Sigmoid colon (tissue), 7 donors: Measurements from ENCODE around the gene ELP4. TPM values are rescaled to one million over a fixed set of nuclear protein-coding genes. Genes with fewer than 3 reads are reported as not detected.

Experiments used
- DNase-seq: peaks from one replicate; pipeline ENCODE4 v3.0.0-alpha.2; 2019
- H3K27ac ChIP-seq, 4 donors: fragments of 200-600 bp; sonication (generic); one replicate each; pipeline ENCODE4 v1.5.1; 2016 to 2019; ENCODE audit warnings: mild to moderate bottlenecking in 1 of 4
- H3K27me3 ChIP-seq, 3 donors: fragments of 200-600 bp; sonication (generic); one replicate each; pipeline ENCODE4 v1.5.1; 2019; ENCODE audit warnings: mild to moderate bottlenecking in 1 of 3
- H3K36me3 ChIP-seq, 4 donors: fragments of 200-600 bp; sonication (generic); one replicate each; pipeline ENCODE4 v1.5.1; 2016 to 2019
- H3K4me1 ChIP-seq, 4 donors: fragments of 200-600 bp; sonication (generic); one replicate each; pipeline ENCODE4 v1.5.1; 2017 to 2019
- H3K4me3 ChIP-seq, 4 donors: fragments of 200-600 bp; sonication (generic); one replicate each; pipeline ENCODE4 v1.5.1; 2017 to 2019; ENCODE audit warnings: mild to moderate bottlenecking in 2 of 4, moderate library complexity in 1 of 4
- H3K9me3 ChIP-seq, 4 donors: fragments of 200-600 bp in 3 of 4; sonication (generic) in 3 of 4; one replicate each; pipeline versions ENCODE4 v1.5.1 to v1.6.1; 2013 to 2019
- CTCF ChIP-seq, 4 experiments: fragments of 450-650 bp in 3 of 4; fragments of 200-600 bp in 1 of 4; IDR thresholded peaks; one replicate each; pipeline ENCODE4 v1.5.1; 2016 to 2019; ENCODE audit warnings: antibody characterized with exemption in 4 of 4, mild to moderate bottlenecking in 3 of 4, moderate library complexity in 2 of 4
- EP300 ChIP-seq, 4 donors: sonication (generic); formaldehyde crosslinking; IDR thresholded peaks; one replicate each; pipeline ENCODE4 v1.6.1; 2017; ENCODE audit warnings: antibody characterized with exemption in 4 of 4
- POLR2A ChIP-seq, 2 donors: fragments of 450-650 bp; IDR thresholded peaks; one replicate each; pipeline ENCODE4 v1.6.1; 2016; ENCODE audit warnings: antibody characterized with exemption in 2 of 2, mild to moderate bottlenecking in 2 of 2, moderate library complexity in 2 of 2
- POLR2AphosphoS5 ChIP-seq, 4 donors: sonication (generic); formaldehyde crosslinking; IDR thresholded peaks; one replicate each; pipeline ENCODE4 v1.6.1; 2017; ENCODE audit warnings: antibody characterized with exemption in 4 of 4
- WGBS, 2 donors: extraction: QIAGEN DNeasy Blood & Tissue Kit; methylation state at CpG; one replicate each; pipeline ENCODE4 v1.1.7; 2013; 5-methylcytosine and 5-hydroxymethylcytosine counted together
- intact Hi-C: fragments of 100-400 bp; cut with DNase I; formaldehyde crosslinking; loops from one replicate; pipeline ENCODE4 v1.15.1; 2023
- polyA plus RNA-seq, 3 donors: library from polyadenylated mRNA; stranded (reverse); fragments of 200-250 nt; gene quantifications; one replicate each; pipeline ENCODE4 v1.2.3, GENCODE V29; 2013
- total RNA-seq, 4 donors: library from RNA; depleted of rRNA; stranded (reverse); fragments of >200 nt; gene quantifications; one replicate each; pipeline ENCODE4 v1.1.0, GENCODE V29; 2016
- donor health status: healthy with polysubstance abuse.
- donor health status: Bipolar disorder and iron deficiency.
- donor health status: healthy.

ELP4 gene
- total and polyA plus RNA-seq, 7 donors, result 9.0 to 32.7 (median 18.5) TPM

GRCh38 chr11:31656051-31656450 lies 146.5 kb downstream of the ELP4 start:
- no peaks in the 10 kb centered on the region for H3K27me3 ChIP-seq
- no peaks in the 10 kb centered on the region for H3K9me3 ChIP-seq
- H3K36me3 ChIP-seq, result no peaks in the 10 kb centered on the region
- DNase-seq, result no peak
- intact Hi-C loops, result no loop called here
- WGBS, 2 donors, result 82 to 88% methylated on average over 1 of the region's 1 CpG
- no peak overlapping the region for H3K27ac ChIP-seq
- TF ChIP-seq POLR2A (IDR thresholded peaks at IDR 0.05), result no peak
- TF ChIP-seq POLR2AphosphoS5 (IDR thresholded peaks at IDR 0.05), result no peak
- TF ChIP-seq CTCF (IDR thresholded peaks at IDR 0.05), result no peak
- TF ChIP-seq EP300 (IDR thresholded peaks at IDR 0.05), result no peak
- no peaks in the 10 kb centered on the region for H3K4me1 ChIP-seq
- H3K4me3 ChIP-seq, result no peak overlapping the region

GRCh38 chr11:31657091-31657490 lies 147.5 kb downstream of the ELP4 start:
- H3K4me1 ChIP-seq, result no peaks in the 10 kb centered on the region
- H3K4me3 ChIP-seq, result no peak overlapping the region
- WGBS, 2 donors, result 84 to 88% methylated on average over 1 of the region's 1 CpG
- intact Hi-C loops, result no loop called here
- TF ChIP-seq CTCF (IDR thresholded peaks at IDR 0.05), result no peak
- no peak for TF ChIP-seq POLR2A (IDR thresholded peaks at IDR 0.05)
- TF ChIP-seq POLR2AphosphoS5 (IDR thresholded peaks at IDR 0.05), result no peak
- no peaks in the 10 kb centered on the region for H3K9me3 ChIP-seq
- no peaks in the 10 kb centered on the region for H3K36me3 ChIP-seq
- H3K27me3 ChIP-seq, result no peaks in the 10 kb centered on the region
- H3K27ac ChIP-seq, result no peak overlapping the region
- DNase-seq, result no peak

GRCh38 chr11:31664129-31664528 lies 154.6 kb downstream of the ELP4 start:
- Histone ChIP-seq H3K27me3 (no peaks in the 10 kb centered on the region), H3K36me3 (no peaks in the 10 kb centered on the region), H3K27ac (no peak overlapping the region), H3K4me3 (no peak overlapping the region), H3K9me3 (no peaks in the 10 kb centered on the region), H3K4me1 (no peaks in the 10 kb centered on the region)
- DNase-seq, result no peak
- TF ChIP-seq EP300 (IDR thresholded peaks at IDR 0.05) (no peak), POLR2A (IDR thresholded peaks at IDR 0.05) (no peak), CTCF (IDR thresholded peaks at IDR 0.05) (no peak), POLR2AphosphoS5 (IDR thresholded peaks at IDR 0.05) (no peak)
- intact Hi-C loops, result no loop called here
- WGBS, 2 donors, result 74 to 81% methylated on average over 3 of the region's 3 CpGs

- no peak overlapping the region for H3K4me3 ChIP-seq
- intact Hi-C loops, result no loop called here
Observed at GRCh38 chr11:31664954-31665353, 155.4 kb downstream of the ELP4 start.

More at GRCh38 chr11:31664954-31665353, 155.4 kb downstream of the ELP4 start:
- Histone ChIP-seq H3K9me3 (no peaks in the 10 kb centered on the region), H3K27me3 (no peaks in the 10 kb centered on the region), H3K36me3 (no peaks in the 10 kb centered on the region), H3K4me1 (no peaks in the 10 kb centered on the region), H3K27ac (no peak overlapping the region)
- no peak for TF ChIP-seq EP300 (IDR thresholded peaks at IDR 0.05)
- TF ChIP-seq POLR2A (IDR thresholded peaks at IDR 0.05), result no peak
- TF ChIP-seq CTCF (IDR thresholded peaks at IDR 0.05), result no peak
- TF ChIP-seq POLR2AphosphoS5 (IDR thresholded peaks at IDR 0.05), result no peak
- WGBS, 2 donors, result 92 to 96% methylated on average over 3 of the region's 3 CpGs
- no peak for DNase-seq
